Measurements from ENCODE around the gene PAFAH2.
"Not testable (repeated sequence)": the region's sequence is repeated elsewhere in the genome, so short reads cannot be mapped to it uniquely, and the experiment has no call there.

Gene PAFAH2

DNA sequence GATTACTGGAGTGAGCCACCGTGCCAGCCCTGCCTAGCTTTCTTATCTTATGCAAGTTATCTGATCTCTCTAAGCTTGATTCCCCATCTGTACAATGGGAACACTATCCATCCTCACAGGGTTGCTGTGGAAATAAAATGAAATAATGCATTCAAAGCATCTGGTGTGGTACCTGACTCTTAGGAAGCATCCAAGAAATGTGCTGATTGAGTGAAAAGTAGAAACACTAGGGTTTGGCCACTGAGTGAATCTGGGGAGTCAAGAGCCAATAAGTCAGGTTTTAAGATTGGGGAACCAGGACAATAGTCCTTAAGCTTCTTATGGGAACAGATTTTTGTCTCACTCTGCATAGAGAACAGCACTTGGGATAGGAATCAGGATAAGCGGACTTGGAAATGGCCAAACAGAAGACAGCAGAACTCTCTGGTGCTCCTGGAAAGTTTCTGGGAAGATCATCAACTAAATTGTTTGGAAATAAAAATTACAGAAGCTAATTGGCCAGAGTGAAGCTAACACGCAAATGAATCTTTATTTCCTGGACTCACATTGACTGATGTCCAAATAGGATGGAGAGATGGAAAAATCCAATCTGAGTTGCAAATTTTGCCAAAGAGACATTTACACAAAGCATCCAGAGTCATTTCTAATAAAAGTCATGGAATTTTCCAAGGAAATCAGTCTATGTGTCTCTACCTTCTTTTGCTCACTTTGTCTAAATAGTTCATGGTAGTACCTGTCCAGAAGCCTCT, 3.3 kb downstream of the PAFAH2 start:
- H3K36me3 ChIP-seq (ENCODE audit: control insufficient read depth, insufficient read depth, low read length) = no peaks in the 10 kb centered on the region
- no peaks in the 10 kb centered on the region for H3K27me3 ChIP-seq (ENCODE audit: control insufficient read depth, insufficient read depth, low read length, poor library complexity, severe bottlenecking)
- no peaks in the 10 kb centered on the region for H3K9me3 ChIP-seq (ENCODE audit: control insufficient read depth, low read length)
- no peak overlapping the region for H3K4me3 ChIP-seq (ENCODE audit: insufficient read depth, low read depth, low read length)
- peaks cover 9% of the 10 kb centered on the region for H3K4me1 ChIP-seq (ENCODE audit: control insufficient read depth, insufficient read depth, low read length)
- 90 to 98% methylated on average over 3 of the region's 3 CpGs for WGBS, 2 experiments
- no peak overlapping the region for H3K27ac ChIP-seq (ENCODE audit: insufficient read depth, low read depth, low read length, poor library complexity, severe bottlenecking)

GRCh38 chr1:25993197-25993951, 4.5 kb downstream of the PAFAH2 start:
- WGBS, 2 experiments = 79 to 80% methylated on average over 8 of the region's 8 CpGs
- Histone ChIP-seq H3K27ac (ENCODE audit: insufficient read depth, low read depth, low read length, poor library complexity, severe bottlenecking) (no peak overlapping the region), H3K9me3 (ENCODE audit: control insufficient read depth, low read length) (no peaks in the 10 kb centered on the region), H3K27me3 (ENCODE audit: control insufficient read depth, insufficient read depth, low read length, poor library complexity, severe bottlenecking) (no peaks in the 10 kb centered on the region), H3K4me1 (ENCODE audit: control insufficient read depth, insufficient read depth, low read length) (peaks cover 2% of the 10 kb centered on the region), H3K36me3 (ENCODE audit: control insufficient read depth, insufficient read depth, low read length) (no peaks in the 10 kb centered on the region), H3K4me3 (ENCODE audit: insufficient read depth, low read depth, low read length) (no peak overlapping the region)

DNA sequence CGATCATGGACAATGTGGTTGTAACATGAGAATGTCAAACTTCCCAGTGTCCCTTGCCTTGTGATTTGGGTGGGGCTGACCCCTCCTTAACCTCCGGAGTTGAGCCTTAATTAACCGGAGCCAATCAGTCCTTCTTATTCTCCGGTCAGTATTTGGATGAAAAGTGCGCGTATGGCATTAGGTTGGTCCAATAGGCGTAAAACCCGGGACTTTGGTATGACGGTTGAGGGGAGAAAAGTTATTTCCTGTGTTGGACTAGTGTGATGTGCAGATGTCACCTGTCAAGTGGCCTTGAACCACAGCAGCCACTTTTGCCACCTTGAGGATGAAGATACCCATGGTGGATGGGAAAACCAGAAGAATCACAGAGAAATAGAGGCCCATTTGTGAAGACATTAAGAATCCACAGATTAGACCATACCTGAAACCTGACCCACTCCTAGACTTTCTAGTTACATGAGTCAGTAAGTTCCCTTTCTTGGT, 5.1 kb downstream of the PAFAH2 start:
- H3K4me3 ChIP-seq (ENCODE audit: insufficient read depth, low read depth, low read length) = no peak overlapping the region
- no peaks in the 10 kb centered on the region for H3K27me3 ChIP-seq (ENCODE audit: control insufficient read depth, insufficient read depth, low read length, poor library complexity, severe bottlenecking)
- 97 to 98% methylated on average over 9 of the region's 9 CpGs for WGBS, 2 experiments
- no peak overlapping the region for H3K27ac ChIP-seq (ENCODE audit: insufficient read depth, low read depth, low read length, poor library complexity, severe bottlenecking)
- H3K36me3 ChIP-seq (ENCODE audit: control insufficient read depth, insufficient read depth, low read length) = peaks cover 4% of the 10 kb centered on the region
- no peaks in the 10 kb centered on the region for H3K9me3 ChIP-seq (ENCODE audit: control insufficient read depth, low read length)
- no peaks in the 10 kb centered on the region for H3K4me1 ChIP-seq (ENCODE audit: control insufficient read depth, insufficient read depth, low read length)

DNA sequence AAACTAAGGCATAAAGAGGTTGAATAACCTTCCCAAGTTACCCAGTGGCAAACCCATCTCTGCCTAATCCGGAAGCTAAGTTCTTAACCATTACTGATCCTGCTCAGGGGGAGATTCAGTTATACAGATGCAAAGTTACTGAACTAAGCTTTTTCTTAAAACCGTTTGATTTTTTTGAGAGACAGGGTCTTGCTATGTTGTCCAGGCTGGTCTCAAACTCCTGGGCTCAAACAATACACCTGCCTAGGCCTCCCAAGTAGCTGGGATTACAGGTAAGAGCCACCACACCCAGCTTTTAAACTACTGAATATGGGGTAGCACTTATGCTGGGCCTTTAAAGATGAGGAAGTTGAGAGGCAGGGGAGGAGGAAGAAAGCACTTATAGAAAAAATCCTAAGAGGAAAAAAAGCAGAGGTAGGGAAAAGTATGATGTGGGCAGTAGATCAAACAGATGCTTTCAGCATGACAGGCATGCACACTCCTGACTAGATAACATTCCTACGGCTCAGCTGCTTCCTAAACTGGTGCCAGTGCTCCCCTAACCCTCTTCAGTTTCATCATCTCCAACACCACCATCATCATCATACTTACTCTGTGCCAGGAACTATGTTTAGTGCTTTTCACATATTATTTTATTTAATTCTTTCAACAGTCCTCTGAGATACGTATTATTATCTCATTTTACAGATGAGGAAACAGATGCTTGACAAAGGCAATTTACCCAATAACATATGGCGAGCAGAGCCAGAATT, 5.8 kb downstream of the PAFAH2 start:
- H3K4me1 ChIP-seq (ENCODE audit: control insufficient read depth, insufficient read depth, low read length) = no peaks in the 10 kb centered on the region
- H3K4me3 ChIP-seq (ENCODE audit: insufficient read depth, low read depth, low read length) = no peak overlapping the region
- no peaks in the 10 kb centered on the region for H3K9me3 ChIP-seq (ENCODE audit: control insufficient read depth, low read length)
- H3K36me3 ChIP-seq (ENCODE audit: control insufficient read depth, insufficient read depth, low read length) = peaks cover 4% of the 10 kb centered on the region
- H3K27ac ChIP-seq (ENCODE audit: insufficient read depth, low read depth, low read length, poor library complexity, severe bottlenecking) = no peak overlapping the region
- no peaks in the 10 kb centered on the region for H3K27me3 ChIP-seq (ENCODE audit: control insufficient read depth, insufficient read depth, low read length, poor library complexity, severe bottlenecking)
- 91 to 94% methylated on average over 5 of the region's 5 CpGs for WGBS, 2 experiments

- no peaks in the 10 kb centered on the region for H3K9me3 ChIP-seq (ENCODE audit: control insufficient read depth, low read length)
- no peaks in the 10 kb centered on the region for H3K4me1 ChIP-seq (ENCODE audit: control insufficient read depth, insufficient read depth, low read length)
- WGBS, 2 experiments = 90 to 91% methylated on average over 14 to 15 of the region's 15 CpGs
- H3K4me3 ChIP-seq (ENCODE audit: insufficient read depth, low read depth, low read length) = no peak overlapping the region
- no peak overlapping the region for H3K27ac ChIP-seq (ENCODE audit: insufficient read depth, low read depth, low read length, poor library complexity, severe bottlenecking)
- H3K27me3 ChIP-seq (ENCODE audit: control insufficient read depth, insufficient read depth, low read length, poor library complexity, severe bottlenecking) = no peaks in the 10 kb centered on the region
- H3K36me3 ChIP-seq (ENCODE audit: control insufficient read depth, insufficient read depth, low read length) = peaks cover 6% of the 10 kb centered on the region
Observed at GRCh38 chr1:25990702-25991395, 7.0 kb downstream of the PAFAH2 start.

- Histone ChIP-seq H3K4me1 (ENCODE audit: control insufficient read depth, insufficient read depth, low read length) (no peaks in the 10 kb centered on the region), H3K9me3 (ENCODE audit: control insufficient read depth, low read length) (no peaks in the 10 kb centered on the region), H3K27me3 (ENCODE audit: control insufficient read depth, insufficient read depth, low read length, poor library complexity, severe bottlenecking) (no peaks in the 10 kb centered on the region), H3K27ac (ENCODE audit: insufficient read depth, low read depth, low read length, poor library complexity, severe bottlenecking) (no peak overlapping the region), H3K4me3 (ENCODE audit: insufficient read depth, low read depth, low read length) (no peak overlapping the region), H3K36me3 (ENCODE audit: control insufficient read depth, insufficient read depth, low read length) (peaks cover 6% of the 10 kb centered on the region)
- 93 to 99% methylated on average over 5 to 6 of the region's 6 CpGs for WGBS, 2 experiments
Observed at GRCh38 chr1:25990251-25990650, 7.6 kb downstream of the PAFAH2 start.

- no peak overlapping the region for H3K27ac ChIP-seq (ENCODE audit: insufficient read depth, low read depth, low read length, poor library complexity, severe bottlenecking)
- WGBS, 2 experiments = 88 to 90% methylated on average over 10 of the region's 11 CpGs
- H3K27me3 ChIP-seq (ENCODE audit: control insufficient read depth, insufficient read depth, low read length, poor library complexity, severe bottlenecking) = no peaks in the 10 kb centered on the region
- H3K36me3 ChIP-seq (ENCODE audit: control insufficient read depth, insufficient read depth, low read length) = peaks cover 6% of the 10 kb centered on the region
- no peaks in the 10 kb centered on the region for H3K9me3 ChIP-seq (ENCODE audit: control insufficient read depth, low read length)
- no peaks in the 10 kb centered on the region for H3K4me1 ChIP-seq (ENCODE audit: control insufficient read depth, insufficient read depth, low read length)
- no peak overlapping the region for H3K4me3 ChIP-seq (ENCODE audit: insufficient read depth, low read depth, low read length)
Observed at GRCh38 chr1:25989440-25990234, 8.2 kb downstream of the PAFAH2 start.

DNA sequence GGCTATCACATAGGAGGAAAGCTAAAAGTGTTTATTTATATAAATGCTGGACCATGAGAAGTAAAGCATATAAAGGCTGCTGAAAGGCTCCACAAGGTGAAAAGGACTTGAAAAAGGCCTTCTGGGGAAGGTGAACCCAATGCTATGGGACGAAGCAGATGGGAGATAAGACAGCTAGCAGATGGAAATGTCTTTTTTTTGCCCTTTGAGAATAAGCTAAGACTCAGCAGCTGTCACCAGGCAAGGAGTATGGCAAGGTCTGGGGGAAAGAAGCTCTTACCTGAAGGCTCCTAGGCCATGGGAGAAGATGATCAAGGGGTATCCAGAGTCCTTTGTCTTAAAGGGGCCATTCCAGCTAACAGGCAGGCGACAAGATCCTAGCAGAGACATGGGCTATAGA, 9.9 kb downstream of the PAFAH2 start:
- no peaks in the 10 kb centered on the region for H3K4me1 ChIP-seq (ENCODE audit: control insufficient read depth, insufficient read depth, low read length)
- no peak overlapping the region for H3K27ac ChIP-seq (ENCODE audit: insufficient read depth, low read depth, low read length, poor library complexity, severe bottlenecking)
- H3K4me3 ChIP-seq (ENCODE audit: insufficient read depth, low read depth, low read length) = no peak overlapping the region
- WGBS, 2 experiments = 93 to 94% methylated on average over 2 of the region's 2 CpGs
- no peaks in the 10 kb centered on the region for H3K9me3 ChIP-seq (ENCODE audit: control insufficient read depth, low read length)
- H3K36me3 ChIP-seq (ENCODE audit: control insufficient read depth, insufficient read depth, low read length) = peaks cover 16% of the 10 kb centered on the region
- no peaks in the 10 kb centered on the region for H3K27me3 ChIP-seq (ENCODE audit: control insufficient read depth, insufficient read depth, low read length, poor library complexity, severe bottlenecking)

DNA sequence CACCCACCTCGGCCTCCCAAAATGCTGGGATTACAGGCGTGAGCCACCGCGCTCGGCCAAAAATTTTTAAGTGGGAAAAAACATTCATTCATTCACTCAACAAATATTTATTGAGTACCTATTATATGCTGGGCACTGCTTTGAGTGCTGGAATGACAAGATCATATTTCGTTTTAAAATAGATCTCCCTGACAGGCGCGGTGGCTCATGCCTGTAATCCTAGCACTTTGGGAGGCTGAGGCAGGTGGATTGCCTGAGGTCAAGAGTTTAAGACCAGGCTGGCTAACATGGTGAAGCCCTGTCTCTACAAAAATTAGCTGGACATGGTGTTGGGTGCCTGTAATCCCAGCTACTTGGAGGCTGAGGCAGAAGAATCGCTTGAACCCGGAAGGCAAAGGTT, 11.1 kb downstream of the PAFAH2 start:
- H3K9me3 ChIP-seq (ENCODE audit: control insufficient read depth, low read length); H3K4me1 ChIP-seq (ENCODE audit: control insufficient read depth, insufficient read depth, low read length); H3K27me3 ChIP-seq (ENCODE audit: control insufficient read depth, insufficient read depth, low read length, poor library complexity, severe bottlenecking); H3K4me3 ChIP-seq (ENCODE audit: insufficient read depth, low read depth, low read length); H3K27ac ChIP-seq (ENCODE audit: insufficient read depth, low read depth, low read length, poor library complexity, severe bottlenecking): not testable (repeated sequence)
- WGBS, 2 experiments = 94 to 96% methylated on average over 10 of the region's 10 CpGs
- peaks cover 27% of the 10 kb centered on the region for H3K36me3 ChIP-seq (ENCODE audit: control insufficient read depth, insufficient read depth, low read length)
